GM23248 (cell line): ENCODE results near the gene MAGI1. TPM values are rescaled to one million over a fixed set of nuclear protein-coding genes. Genes with fewer than 3 reads are reported as not detected.

Source experiments
- DNase-seq: peaks from one replicate; pipeline ENCODE4 v3.0.0-alpha.2; 2015
- H2AFZ ChIP-seq: fragments of 200-600 bp; sonication (generic); 2 replicates; pipeline ENCODE4 v1.6.1; 2016; ENCODE audit warnings: antibody characterized with exemption
- H3F3A ChIP-seq: fragments of 200-600 bp; sonication (generic); 2 replicates; pipeline ENCODE4 v1.6.1; 2016; ENCODE audit warnings: mild to moderate bottlenecking, antibody characterized with exemption, mixed run types; ENCODE audit not compliant: insufficient read depth
- H3K27ac ChIP-seq: fragments of 200-600 bp; sonication (generic); 2 replicates; pipeline ENCODE4 v1.5.1; 2016; ENCODE audit warnings: mild to moderate bottlenecking
- H3K27me3 ChIP-seq: fragments of 200-600 bp; sonication (generic); replicated peaks from 2 replicates; pipeline ENCODE4 v1.6.1; 2016; ENCODE audit warnings: mild to moderate bottlenecking; ENCODE audit not compliant: insufficient read depth
- H3K36me3 ChIP-seq: fragments of 200-600 bp; sonication (generic); 2 replicates; pipeline ENCODE4 v1.6.1; 2016; ENCODE audit warnings: low read depth, mild to moderate bottlenecking
- H3K4me1 ChIP-seq: fragments of 200-600 bp; sonication (generic); 2 replicates; pipeline ENCODE4 v1.6.1; 2016; ENCODE audit warnings: mild to moderate bottlenecking; ENCODE audit not compliant: insufficient read depth
- H3K4me2 ChIP-seq: fragments of 200-600 bp; sonication (generic); one replicate; pipeline ENCODE4 v1.6.1; 2016; ENCODE audit warnings: mild to moderate bottlenecking; ENCODE audit not compliant: unreplicated experiment
- H3K4me3 ChIP-seq: fragments of 200-600 bp; sonication (generic); 2 replicates; pipeline ENCODE4 v1.5.1; 2016; ENCODE audit warnings: mild to moderate bottlenecking
- H3K79me2 ChIP-seq: fragments of 200-600 bp; sonication (generic); 2 replicates; pipeline ENCODE4 v1.6.1; 2016; ENCODE audit warnings: mild to moderate bottlenecking; ENCODE audit not compliant: insufficient read depth
- H3K9ac ChIP-seq: fragments of 200-600 bp; sonication (generic); 2 replicates; pipeline ENCODE4 v1.6.1; 2016; ENCODE audit warnings: mild to moderate bottlenecking
- H3K9me2 ChIP-seq: fragments of 200-600 bp; sonication (generic); 2 replicates; pipeline ENCODE4 v1.6.1; 2016; ENCODE audit warnings: mixed run types, mild to moderate bottlenecking, moderate library complexity; ENCODE audit not compliant: insufficient read depth
- H3K9me3 ChIP-seq: fragments of 200-600 bp; sonication (generic); one replicate; pipeline ENCODE4 v1.6.1; 2017; ENCODE audit warnings: low read depth
- H4K20me1 ChIP-seq: fragments of 200-600 bp; sonication (generic); 2 replicates; pipeline ENCODE4 v1.6.0; 2016; ENCODE audit not compliant: insufficient read depth
- EZH2 ChIP-seq: fragments of 200-600 bp; sonication (generic); IDR thresholded peaks from 2 replicates; pipeline ENCODE4 v1.6.1; 2018; ENCODE audit warnings: antibody characterized with exemption, mild to moderate bottlenecking; ENCODE audit not compliant: insufficient read depth, poor library complexity, severe bottlenecking
- EZH2phosphoT487 ChIP-seq: fragments of 200-600 bp; sonication (generic); IDR thresholded peaks from 2 replicates; pipeline ENCODE4 v1.6.1; 2018; ENCODE audit warnings: antibody characterized with exemption, moderate library complexity, mild to moderate bottlenecking, low read depth; ENCODE audit not compliant: insufficient read depth
- WGBS, 2 experiments: methylation state at CpG; one replicate each; pipeline ENCODE4 v1.1.6; 2015 to 2017; ENCODE audit warnings: low lambda C conversion rate in 2 of 2, low coverage in 1 of 2; ENCODE audit errors: missing lambda C conversion rate in 2 of 2; 5-methylcytosine and 5-hydroxymethylcytosine counted together
- in situ Hi-C: fragments of 300-500 bp; cut with MboI; formaldehyde crosslinking; loops from 2 replicates; pipeline ENCODE4 v1.15.0; 2020
- polyA plus RNA-seq: library from polyadenylated mRNA; unstranded; fragments of >200 nt; fragmentation: Nextera tagmentation; extraction: Ambion mirVana; gene quantifications from 2 replicates; pipeline ENCODE4 v1.2.1, GENCODE V29; 2016
- total RNA-seq: library from RNA; depleted of rRNA; stranded (reverse); fragments of >200 nt; shearing (Covaris generic); gene quantifications from 2 replicates; pipeline ENCODE4 v1.2.3, GENCODE V29; 2014

Gene MAGI1
- total and polyA plus RNA-seq, 2 experiments from 2014 or later = 7.3 to 13.8 TPM

DNA sequence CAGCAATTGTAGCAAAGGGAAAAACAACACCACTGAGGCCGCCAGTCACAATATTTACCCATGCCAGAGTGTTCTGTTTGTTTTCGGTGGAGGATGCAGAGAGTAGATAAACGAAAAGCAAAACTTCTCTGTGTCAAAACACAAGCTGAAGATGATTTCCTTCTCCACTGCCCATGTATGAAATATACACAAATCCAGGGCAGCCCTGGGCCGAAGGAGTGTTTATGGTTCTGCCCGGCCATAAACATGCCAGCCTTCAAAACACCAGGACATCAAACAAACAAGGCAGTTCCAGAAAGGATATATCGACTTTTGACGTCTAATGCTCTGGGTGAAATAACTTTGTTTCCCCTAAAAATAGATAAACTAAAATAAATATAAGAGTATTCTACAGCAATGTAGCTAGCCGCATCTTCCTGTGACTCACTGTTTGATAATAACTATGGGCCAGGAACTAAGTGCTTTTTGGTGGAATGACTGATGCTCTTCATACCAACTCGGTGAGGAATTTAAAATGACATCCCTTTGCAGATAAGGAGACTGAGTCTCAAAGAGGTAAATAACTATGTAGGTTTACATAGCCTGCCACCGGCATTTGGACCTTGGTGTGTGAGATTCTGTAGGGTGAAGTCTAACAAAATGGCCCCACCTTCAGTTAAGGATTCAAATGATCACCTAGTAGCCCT is 82.8 kb downstream of the MAGI1 start:
- Histone ChIP-seq H3K4me1 (peaks cover 54% of the 10 kb centered on the region), H3K4me3 (peak overlapping the region; percentile 38), H3K36me3 (no peaks in the 10 kb centered on the region), H3F3A (peaks cover 29% of the 10 kb centered on the region), H3K9ac (peak overlapping the region; percentile 12; the same call in 1 of the 2 replicates), H3K27me3 (no peaks in the 10 kb centered on the region), H3K27ac (peak overlapping the region; percentile 52), H3K9me3 (no peaks in the 10 kb centered on the region), H3K79me2 (peaks cover 92% of the 10 kb centered on the region), H2AFZ (peak overlapping the region; percentile 29; the same call in 1 of the 2 replicates), H3K9me2 (no peaks in the 10 kb centered on the region), H4K20me1 (no peaks in the 10 kb centered on the region), H3K4me2 (peak overlapping the region; percentile 77)
- in situ Hi-C loops = no loop called here
- DNase-seq = peak; percentile 84
- TF ChIP-seq EZH2phosphoT487 = no peak
- TF ChIP-seq EZH2 = no peak
- WGBS, 2 experiments = 33 to 35% methylated on average over 10 of the region's 10 CpGs

GRCh38 chr3:65953881-65954733 is 84.6 kb downstream of the MAGI1 start:
- Histone ChIP-seq H3K9me2 (no peaks in the 10 kb centered on the region), H3K9me3 (no peaks in the 10 kb centered on the region), H3K79me2 (peaks cover 93% of the 10 kb centered on the region), H3F3A (peaks cover 29% of the 10 kb centered on the region), H3K27me3 (no peaks in the 10 kb centered on the region), H3K4me2 (peak overlapping the region; percentile 16), H3K4me3 (no peak overlapping the region), H3K4me1 (peaks cover 47% of the 10 kb centered on the region), H2AFZ (no peak overlapping the region), H4K20me1 (no peaks in the 10 kb centered on the region), H3K36me3 (no peaks in the 10 kb centered on the region), H3K9ac (no peak overlapping the region), H3K27ac (no peak overlapping the region)
- WGBS, 2 experiments = 62 to 64% methylated on average over 16 of the region's 16 CpGs
- in situ Hi-C loops = no loop called here
- TF ChIP-seq EZH2phosphoT487 (no peak), EZH2 (no peak)
- no peak for DNase-seq

GRCh38 chr3:65953301-65953812 is 85.4 kb downstream of the MAGI1 start:
- Histone ChIP-seq H3K9ac (no peak overlapping the region), H3K27me3 (no peaks in the 10 kb centered on the region), H3K79me2 (peaks cover 93% of the 10 kb centered on the region), H3K4me2 (no peak overlapping the region), H3K4me3 (no peak overlapping the region), H3K27ac (no peak overlapping the region), H4K20me1 (no peaks in the 10 kb centered on the region), H3K9me2 (no peaks in the 10 kb centered on the region), H3K4me1 (peaks cover 47% of the 10 kb centered on the region), H3K36me3 (no peaks in the 10 kb centered on the region), H3K9me3 (no peaks in the 10 kb centered on the region), H3F3A (peaks cover 29% of the 10 kb centered on the region), H2AFZ (no peak overlapping the region)
- WGBS, 2 experiments = 98 to 99% methylated on average over 5 of the region's 5 CpGs
- no peak for DNase-seq
- TF ChIP-seq EZH2phosphoT487 (no peak), EZH2 (no peak)
- in situ Hi-C loops = no loop called here

GRCh38 chr3:65952842-65953241 is 85.9 kb downstream of the MAGI1 start:
- Histone ChIP-seq H3K27me3 (no peaks in the 10 kb centered on the region), H4K20me1 (no peaks in the 10 kb centered on the region), H3K4me2 (no peak overlapping the region), H3K36me3 (no peaks in the 10 kb centered on the region), H3K4me1 (peaks cover 47% of the 10 kb centered on the region), H3K9me3 (no peaks in the 10 kb centered on the region), H3K9ac (no peak overlapping the region), H3K9me2 (no peaks in the 10 kb centered on the region), H3F3A (peaks cover 29% of the 10 kb centered on the region), H2AFZ (no peak overlapping the region), H3K4me3 (no peak overlapping the region), H3K27ac (no peak overlapping the region), H3K79me2 (peaks cover 93% of the 10 kb centered on the region)
- in situ Hi-C loops = no loop called here
- WGBS, 2 experiments = 94 to 96% methylated on average over 1 of the region's 1 CpG
- no peak for DNase-seq
- no peak for TF ChIP-seq EZH2phosphoT487
- no peak for TF ChIP-seq EZH2
